Right atrium auricular region (tissue), 2 donors: ENCODE measurements around the gene RAB13. TPM values are rescaled to one million over a fixed set of nuclear protein-coding genes. Genes with fewer than 3 reads are reported as not detected.

Experiments used
- DNase-seq: peaks from one replicate; pipeline ENCODE4 v3.0.0-alpha.2; 2019; ENCODE audit warnings: low spot score
- H3K27ac ChIP-seq, 2 donors: fragments of 200-600 bp; sonication (generic); 1 replicate in 1 of 2; 2 replicates in 1 of 2; pipeline ENCODE4 v1.5.1; 2016 to 2019
- H3K27me3 ChIP-seq, 2 donors: fragments of 200-600 bp; sonication (generic); one replicate each; pipeline versions ENCODE4 v1.5.1 to v1.6.0; 2017 to 2019
- H3K36me3 ChIP-seq: fragments of 200-600 bp; sonication (generic); one replicate; pipeline ENCODE4 v1.5.1; 2016
- H3K4me1 ChIP-seq, 2 donors: fragments of 200-600 bp; sonication (generic); one replicate each; pipeline versions ENCODE4 v1.5.1 to v1.6.0; 2017 to 2019
- H3K4me3 ChIP-seq, 2 donors: fragments of 200-600 bp; sonication (generic); 1 replicate in 1 of 2; 2 replicates in 1 of 2; pipeline ENCODE4 v1.5.1; 2017 to 2019; ENCODE audit warnings: mild to moderate bottlenecking in 1 of 2, moderate library complexity in 1 of 2
- H3K9me3 ChIP-seq, 2 donors: fragments of 200-600 bp; sonication (generic); one replicate each; pipeline ENCODE4 v1.5.1; 2019
- total RNA-seq, 2 donors: library from RNA; depleted of rRNA; stranded (reverse); fragments of >200 nt; gene quantifications; one replicate each; pipeline ENCODE4 v1.1.0, GENCODE V29; 2016
- TF ChIP-seq, protein P1 (sequence below), 2 donors: fragments of 200-600 bp; sonication (generic); IDR thresholded peaks; one replicate each; pipeline ENCODE4 v1.5.1; 2019; ENCODE audit warnings: antibody characterized with exemption in 2 of 2

RAB13 gene
- total RNA-seq, 2 donors from 2014 or later = 25.7 to 34.8 TPM

DNA sequence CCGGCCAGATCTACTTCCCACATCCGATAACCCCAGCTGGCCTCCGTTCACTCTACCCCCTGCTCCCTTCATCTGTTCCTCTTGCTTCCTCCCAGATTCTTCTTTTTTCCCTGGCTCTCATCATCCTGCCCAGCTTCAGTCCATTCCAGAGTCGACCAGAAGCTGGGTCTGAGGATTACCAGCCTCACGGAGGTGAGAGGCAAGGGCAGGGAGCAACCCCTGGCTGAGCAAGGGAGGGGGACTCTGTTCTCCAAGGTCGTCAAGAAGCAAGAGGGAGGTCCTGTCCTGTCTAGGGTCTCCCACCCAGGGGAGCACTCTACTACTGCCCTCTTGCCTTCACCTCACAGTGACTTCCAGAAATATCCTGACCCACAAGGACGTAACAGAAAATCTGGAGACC is 12.6 kb downstream of the RAB13 start:
- no peak for DNase-seq
- Histone ChIP-seq H3K4me1 (peaks cover 0 to 25% of the 10 kb centered on the region in 2 donors), H3K4me3 (no peak overlapping the region), H3K36me3 (peaks cover 30% of the 10 kb centered on the region), H3K27me3 (no peaks in the 10 kb centered on the region), H3K27ac (no peak overlapping the region), H3K9me3 (no peaks in the 10 kb centered on the region)
- TF ChIP-seq, protein P1, sequence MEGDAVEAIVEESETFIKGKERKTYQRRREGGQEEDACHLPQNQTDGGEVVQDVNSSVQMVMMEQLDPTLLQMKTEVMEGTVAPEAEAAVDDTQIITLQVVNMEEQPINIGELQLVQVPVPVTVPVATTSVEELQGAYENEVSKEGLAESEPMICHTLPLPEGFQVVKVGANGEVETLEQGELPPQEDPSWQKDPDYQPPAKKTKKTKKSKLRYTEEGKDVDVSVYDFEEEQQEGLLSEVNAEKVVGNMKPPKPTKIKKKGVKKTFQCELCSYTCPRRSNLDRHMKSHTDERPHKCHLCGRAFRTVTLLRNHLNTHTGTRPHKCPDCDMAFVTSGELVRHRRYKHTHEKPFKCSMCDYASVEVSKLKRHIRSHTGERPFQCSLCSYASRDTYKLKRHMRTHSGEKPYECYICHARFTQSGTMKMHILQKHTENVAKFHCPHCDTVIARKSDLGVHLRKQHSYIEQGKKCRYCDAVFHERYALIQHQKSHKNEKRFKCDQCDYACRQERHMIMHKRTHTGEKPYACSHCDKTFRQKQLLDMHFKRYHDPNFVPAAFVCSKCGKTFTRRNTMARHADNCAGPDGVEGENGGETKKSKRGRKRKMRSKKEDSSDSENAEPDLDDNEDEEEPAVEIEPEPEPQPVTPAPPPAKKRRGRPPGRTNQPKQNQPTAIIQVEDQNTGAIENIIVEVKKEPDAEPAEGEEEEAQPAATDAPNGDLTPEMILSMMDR (IDR thresholded peaks at IDR 0.05) = no peak

DNA sequence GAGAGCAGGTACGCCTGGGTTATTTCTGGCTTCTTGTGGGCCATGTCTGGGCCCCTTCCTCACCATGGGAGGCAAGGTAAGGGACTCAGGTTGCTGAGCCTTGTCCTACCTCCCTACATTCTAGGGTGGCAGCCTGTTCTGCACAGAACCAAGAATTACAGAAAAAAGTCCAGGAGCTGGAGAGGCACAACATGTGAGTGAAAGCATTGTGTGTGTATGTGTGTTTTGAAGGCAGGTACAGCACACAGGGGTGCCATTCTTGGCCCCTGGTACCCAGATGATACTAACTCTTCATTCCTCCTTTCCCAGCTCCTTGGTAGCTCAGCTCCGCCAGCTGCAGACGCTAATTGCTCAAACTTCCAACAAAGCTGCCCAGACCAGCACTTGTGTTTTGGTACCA is 13.1 kb downstream of the RAB13 start:
- peaks cover 0 to 25% of the 10 kb centered on the region in 2 donors for H3K4me1 ChIP-seq
- no peaks in the 10 kb centered on the region for H3K27me3 ChIP-seq
- H3K9me3 ChIP-seq = no peaks in the 10 kb centered on the region
- no peak overlapping the region for H3K27ac ChIP-seq
- H3K4me3 ChIP-seq = no peak overlapping the region
- DNase-seq = no peak
- H3K36me3 ChIP-seq = peaks cover 30% of the 10 kb centered on the region
- TF ChIP-seq, protein P1 (IDR thresholded peaks at IDR 0.05) = no peak

DNA sequence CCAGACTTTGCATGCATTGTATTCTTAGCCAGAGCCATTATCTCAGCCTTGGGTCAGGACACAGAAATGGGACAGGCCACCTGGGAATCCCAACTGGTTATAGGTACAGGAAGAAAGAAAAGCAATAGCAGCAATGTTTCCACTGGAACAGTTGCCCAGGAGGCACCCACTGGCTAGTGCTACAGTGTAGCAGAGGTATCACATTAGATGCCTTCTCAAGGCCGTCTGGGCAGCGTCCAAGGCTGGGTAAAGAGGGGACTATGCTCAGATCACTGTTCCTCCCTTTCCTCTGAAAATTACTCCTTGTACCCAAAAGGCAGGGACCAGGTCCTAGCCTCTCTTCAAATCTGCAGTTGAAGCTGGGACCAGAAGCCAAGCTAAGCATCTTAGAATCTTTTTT is 15.8 kb downstream of the RAB13 start:
- no peak overlapping the region for H3K4me3 ChIP-seq
- DNase-seq = no peak
- TF ChIP-seq, protein P1 (IDR thresholded peaks at IDR 0.05) = no peak
- H3K4me1 ChIP-seq = peaks cover 0 to 24% of the 10 kb centered on the region in 2 donors
- no peaks in the 10 kb centered on the region for H3K27me3 ChIP-seq
- peaks cover 22% of the 10 kb centered on the region for H3K36me3 ChIP-seq
- no peak overlapping the region for H3K27ac ChIP-seq
- no peaks in the 10 kb centered on the region for H3K9me3 ChIP-seq

DNA sequence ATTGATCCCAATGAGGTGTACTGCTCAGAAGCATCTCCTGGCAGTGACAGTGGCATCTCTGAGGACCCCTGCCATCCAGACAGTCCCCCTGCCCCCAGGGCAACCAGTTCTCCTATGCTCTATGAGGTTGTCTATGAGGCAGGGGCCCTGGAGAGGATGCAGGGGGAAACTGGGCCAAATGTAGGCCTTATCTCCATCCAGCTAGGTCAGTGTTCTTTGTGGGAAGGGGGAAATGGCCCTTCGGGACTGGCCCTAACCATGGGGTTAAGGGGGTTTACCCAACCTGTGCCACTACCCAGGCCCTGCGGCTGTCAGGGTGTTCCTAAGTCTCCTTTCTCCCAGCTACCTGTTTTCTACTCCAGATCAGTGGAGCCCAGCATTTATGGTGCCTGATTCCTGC is 17.2 kb downstream of the RAB13 start:
- H3K36me3 ChIP-seq = peaks cover 9% of the 10 kb centered on the region
- H3K27me3 ChIP-seq = no peaks in the 10 kb centered on the region
- H3K27ac ChIP-seq = no peak overlapping the region
- TF ChIP-seq, protein P1 (IDR thresholded peaks at IDR 0.05) = no peak
- no peak overlapping the region for H3K4me3 ChIP-seq
- no peak for DNase-seq
- no peaks in the 10 kb centered on the region for H3K9me3 ChIP-seq
- peaks cover 0 to 33% of the 10 kb centered on the region in 2 donors for H3K4me1 ChIP-seq

DNA sequence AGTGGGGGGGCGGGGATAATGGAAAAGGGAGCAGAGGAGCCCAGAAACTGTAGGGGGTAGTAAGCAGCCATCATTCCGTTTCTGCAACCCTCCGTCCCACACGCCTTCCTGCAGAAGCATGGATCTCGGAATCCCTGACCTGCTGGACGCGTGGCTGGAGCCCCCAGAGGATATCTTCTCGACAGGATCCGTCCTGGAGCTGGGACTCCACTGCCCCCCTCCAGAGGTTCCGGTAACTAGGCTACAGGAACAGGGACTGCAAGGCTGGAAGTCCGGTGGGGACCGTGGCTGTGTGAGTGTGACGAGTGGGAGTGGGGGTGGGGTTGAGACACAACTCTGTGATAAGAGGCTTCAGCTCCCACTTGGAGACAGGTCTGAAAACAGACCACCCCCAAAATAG is 17.7 kb downstream of the RAB13 start:
- peaks cover 3% of the 10 kb centered on the region for H3K36me3 ChIP-seq
- peaks cover 0 to 35% of the 10 kb centered on the region in 2 donors for H3K4me1 ChIP-seq
- peak overlapping the region; percentile 55 to 65 for H3K4me3 ChIP-seq
- peak overlapping the region in 1 of 2 donors; percentile 91 for H3K27ac ChIP-seq
- TF ChIP-seq, protein P1 (IDR thresholded peaks at IDR 0.05) = no peak
- no peak for DNase-seq
- no peaks in the 10 kb centered on the region for H3K9me3 ChIP-seq
- no peaks in the 10 kb centered on the region for H3K27me3 ChIP-seq

DNA sequence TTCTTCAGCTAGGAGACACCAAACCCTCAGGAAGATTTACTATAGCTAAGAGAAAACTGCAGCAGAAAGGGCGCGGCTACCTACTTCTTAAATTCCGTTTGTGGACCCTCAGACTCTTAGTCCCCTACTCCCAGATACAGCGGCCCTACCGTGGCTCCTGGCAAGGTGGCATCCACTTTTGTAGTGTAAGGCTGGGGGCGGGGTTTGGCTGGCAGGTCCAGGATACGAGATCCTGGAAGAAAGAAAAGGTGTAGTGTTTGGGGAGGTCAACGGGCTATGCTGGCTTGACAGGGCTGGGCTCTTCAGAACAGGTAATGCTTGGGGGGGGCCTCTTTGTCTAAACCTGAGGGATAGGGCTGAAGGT is 18.2 kb downstream of the RAB13 start:
- H3K9me3 ChIP-seq = no peaks in the 10 kb centered on the region
- no peaks in the 10 kb centered on the region for H3K27me3 ChIP-seq
- peak overlapping the region; percentile 55 to 65 for H3K4me3 ChIP-seq
- peaks cover 0 to 36% of the 10 kb centered on the region in 2 donors for H3K4me1 ChIP-seq
- peak overlapping the region; percentile 91 for H3K27ac ChIP-seq
- H3K36me3 ChIP-seq = no peaks in the 10 kb centered on the region
- no peak for DNase-seq
- TF ChIP-seq, protein P1 (IDR thresholded peaks at IDR 0.05) = peak in 1 of 2 donors; percentile 7
